H9 (cell line): ENCODE measurements around the gene CDCP2. TPM values are rescaled to one million over a fixed set of nuclear protein-coding genes. Genes with fewer than 3 reads are reported as not detected.

ENCODE experiments used
- DNase-seq: peaks from one replicate; pipeline ENCODE4 v3.0.0-alpha.2; 2017
- H2AFZ ChIP-seq: one replicate; pipeline ENCODE4 v1.6.1; 2013; ENCODE audit warnings: mild to moderate bottlenecking, low read length, control low read depth, moderate library complexity
- H2AK5ac ChIP-seq: 2 replicates; pipeline ENCODE4 v1.6.1; 2013; ENCODE audit warnings: low read length, control low read depth, mixed read lengths; ENCODE audit not compliant: insufficient read length
- H2BK120ac ChIP-seq: one replicate; pipeline ENCODE4 v1.6.1; 2013; ENCODE audit warnings: low read depth, mild to moderate bottlenecking, low read length, control low read depth, inconsistent platforms; ENCODE audit not compliant: poor library complexity, severe bottlenecking
- H2BK12ac ChIP-seq: 2 replicates; pipeline ENCODE4 v1.6.1; 2013; ENCODE audit warnings: low read length, control low read depth, mixed read lengths, low read depth; ENCODE audit not compliant: insufficient read length
- H2BK15ac ChIP-seq: 2 replicates; pipeline ENCODE4 v1.6.1; 2013; ENCODE audit warnings: low read depth, low read length, control low read depth
- H2BK20ac ChIP-seq: one replicate; pipeline ENCODE4 v1.6.1; 2013; ENCODE audit warnings: low read depth, mild to moderate bottlenecking, low read length, control low read depth, inconsistent platforms; ENCODE audit not compliant: poor library complexity, severe bottlenecking
- H2BK5ac ChIP-seq: 2 replicates; pipeline ENCODE4 v1.6.1; 2013; ENCODE audit warnings: low read length, control low read depth, mixed read lengths; ENCODE audit not compliant: insufficient read length
- H3K14ac ChIP-seq: 2 replicates; pipeline ENCODE4 v1.6.1; 2013; ENCODE audit warnings: low read length, control low read depth; ENCODE audit not compliant: insufficient read depth
- H3K18ac ChIP-seq: 2 replicates; pipeline ENCODE4 v1.6.1; 2013; ENCODE audit warnings: low read depth, mild to moderate bottlenecking, mixed read lengths, low read length, control low read depth; ENCODE audit not compliant: insufficient read length
- H3K23ac ChIP-seq: 2 replicates; pipeline ENCODE4 v1.6.1; 2013; ENCODE audit warnings: low read length, control low read depth, mixed read lengths, low read depth; ENCODE audit not compliant: insufficient read length
- H3K23me2 ChIP-seq: 2 replicates; pipeline ENCODE4 v1.6.1; 2013; ENCODE audit warnings: low read depth, mild to moderate bottlenecking, mixed read lengths, low read length, control low read depth; ENCODE audit not compliant: insufficient read length, poor library complexity, severe bottlenecking
- H3K27ac ChIP-seq: 2 replicates; pipeline ENCODE4 v1.5.1; 2013; ENCODE audit warnings: low read length, control low read depth, mixed read lengths, low read depth; ENCODE audit not compliant: insufficient read length
- H3K27me3 ChIP-seq: 2 replicates; pipeline ENCODE4 v1.6.1; 2013; ENCODE audit warnings: low read length, control low read depth, inconsistent platforms; ENCODE audit not compliant: insufficient read depth
- H3K4ac ChIP-seq: 2 replicates; pipeline ENCODE4 v1.6.1; 2013; ENCODE audit warnings: low read depth, mild to moderate bottlenecking, control low read depth, inconsistent platforms, low read length, moderate library complexity
- H3K4me1 ChIP-seq: 2 replicates; pipeline ENCODE4 v1.6.1; 2013; ENCODE audit warnings: low read length, control low read depth, inconsistent platforms; ENCODE audit not compliant: insufficient read depth
- H3K4me2 ChIP-seq: 2 replicates; pipeline ENCODE4 v1.6.1; 2013; ENCODE audit warnings: low read length, control low read depth, mixed read lengths; ENCODE audit not compliant: insufficient read length, insufficient read depth
- H3K56ac ChIP-seq: 2 replicates; pipeline ENCODE4 v1.6.1; 2013; ENCODE audit warnings: low read depth, mild to moderate bottlenecking, mixed read lengths, low read length, control low read depth; ENCODE audit not compliant: insufficient read length
- H3K79me1 ChIP-seq: 2 replicates; pipeline ENCODE4 v1.6.1; 2013; ENCODE audit warnings: low read depth, mild to moderate bottlenecking, moderate library complexity, low read length, control low read depth, inconsistent platforms; ENCODE audit not compliant: insufficient read depth, poor library complexity, severe bottlenecking
- H3K79me2 ChIP-seq: 2 replicates; pipeline ENCODE4 v1.6.1; 2013; ENCODE audit warnings: low read length, control low read depth, inconsistent platforms; ENCODE audit not compliant: insufficient read depth
- H3K9ac ChIP-seq: 2 replicates; pipeline ENCODE4 v1.6.1; 2013; ENCODE audit warnings: low read length, control low read depth, mixed read lengths; ENCODE audit not compliant: insufficient read length; ENCODE audit errors: extremely low read depth
- H3K9me3 ChIP-seq: one replicate; pipeline ENCODE4 v1.6.1; 2013; ENCODE audit warnings: low read depth, low read length, inconsistent platforms; ENCODE audit not compliant: control insufficient read depth
- H3T11ph ChIP-seq: one replicate; pipeline ENCODE4 v1.6.1; 2013; ENCODE audit warnings: mild to moderate bottlenecking, low read length, control low read depth, inconsistent platforms
- H4K20me1 ChIP-seq: one replicate; pipeline ENCODE4 v1.6.1; 2013; ENCODE audit not compliant: control insufficient read depth, insufficient read length, insufficient read depth
- H4K5ac ChIP-seq: 2 replicates; pipeline ENCODE4 v1.6.1; 2013; ENCODE audit warnings: low read depth, mild to moderate bottlenecking, mixed read lengths, low read length, control low read depth; ENCODE audit not compliant: insufficient read length
- H4K8ac ChIP-seq: replicated peaks from 2 replicates; pipeline ENCODE4 v1.6.1; 2013; ENCODE audit warnings: low read length, control low read depth, mixed read lengths, low read depth; ENCODE audit not compliant: insufficient read length
- H4K91ac ChIP-seq: 2 replicates; pipeline ENCODE4 v1.6.1; 2013; ENCODE audit warnings: low read depth, mild to moderate bottlenecking, moderate library complexity, mixed read lengths, low read length, control low read depth; ENCODE audit not compliant: insufficient read length
- H3K27ac Mint-ChIP-seq, 3 experiments: 2 replicates in 2 of 3; 3 replicates in 1 of 3; pipeline ENCODE4 v1.8.0; 2020 to 2021; ENCODE audit warnings: mixed read lengths in 3 of 3, mild to moderate bottlenecking in 1 of 3, moderate library complexity in 1 of 3
- H3K27me3 Mint-ChIP-seq: 2 replicates; pipeline ENCODE4 v1.8.0; 2021; ENCODE audit warnings: low read depth, mild to moderate bottlenecking, moderate library complexity, mixed read lengths
- H3K36me3 Mint-ChIP-seq, 3 experiments: 2 replicates in 2 of 3; 3 replicates in 1 of 3; pipeline ENCODE4 v1.8.0; 2020 to 2021; ENCODE audit warnings: low read depth in 3 of 3, mixed read lengths in 3 of 3; ENCODE audit not compliant: insufficient read depth in 1 of 3
- H3K4me1 Mint-ChIP-seq, 2 experiments: 2 replicates each; pipeline ENCODE4 v1.8.0; 2020; ENCODE audit warnings: mixed read lengths in 2 of 2
- H3K4me3 Mint-ChIP-seq, 2 experiments: 2 replicates in 1 of 2; 3 replicates in 1 of 2; pipeline ENCODE4 v1.8.0; 2020 to 2021; ENCODE audit warnings: mild to moderate bottlenecking in 2 of 2, mixed read lengths in 2 of 2, moderate library complexity in 1 of 2
- H3K9me3 Mint-ChIP-seq, 2 experiments: 2 replicates in 1 of 2; 3 replicates in 1 of 2; pipeline ENCODE4 v1.8.0; 2020; ENCODE audit warnings: mild to moderate bottlenecking in 2 of 2, mixed read lengths in 2 of 2, moderate library complexity in 1 of 2
- CTCF ChIP-seq: fragments of 200-600 bp; sonication (generic); conservative IDR thresholded peaks from 3 replicates; pipeline ENCODE4 v1.8.0; 2021; ENCODE audit warnings: antibody characterized with exemption, mild to moderate bottlenecking
- WGBS: extraction: QIAGEN DNeasy Blood & Tissue Kit; methylation state at CpG from one replicate; pipeline ENCODE4 v1.1.7; 2013; ENCODE audit warnings: missing lambda C conversion rate, low lambda C conversion rate, mixed read lengths; ENCODE audit not compliant: insufficient read length; ENCODE audit errors: extremely low coverage; 5-methylcytosine and 5-hydroxymethylcytosine counted together
- total RNA-seq: library from RNA; stranded (reverse); gene quantifications from 2 replicates; pipeline ENCODE4 v1.2.1, GENCODE V29; 2021

The CDCP2 gene
- total RNA-seq, 1 experiment from 2014 or later: not detected

GRCh38 chr1:54126271-54126815, 26.5 kb downstream of the CDCP2 start:
- peaks cover 27% of the 10 kb centered on the region for H3K27me3 Mint-ChIP-seq
- Histone ChIP-seq H3K23ac (no peak overlapping the region), H3K79me1 (no peaks in the 10 kb centered on the region), H3T11ph (no peak overlapping the region), H3K9ac (no peak overlapping the region), H4K8ac (no peak overlapping the region), H2AK5ac (no peak overlapping the region), H3K79me2 (no peaks in the 10 kb centered on the region), H2BK20ac (no peak overlapping the region), H2BK120ac (no peak overlapping the region), H3K4me1 (no peaks in the 10 kb centered on the region), H4K5ac (no peak overlapping the region), H2BK5ac (no peak overlapping the region), H4K20me1 (no peaks in the 10 kb centered on the region), H3K27ac (no peak overlapping the region), H2BK15ac (no peak overlapping the region), H3K56ac (no peak overlapping the region), H3K4me2 (no peak overlapping the region), H2AFZ (no peak overlapping the region), H3K18ac (no peak overlapping the region), H2BK12ac (no peak overlapping the region), H3K23me2 (no peaks in the 10 kb centered on the region), H3K9me3 (no peaks in the 10 kb centered on the region), H3K4ac (no peak overlapping the region), H3K14ac (no peak overlapping the region), H4K91ac (no peak overlapping the region), H3K27me3 (no peaks in the 10 kb centered on the region; the same call in 1 of the 2 replicates)
- H3K4me1 Mint-ChIP-seq: peaks cover 19 to 20% of the 10 kb centered on the region in 2 experiments
- no peak for DNase-seq
- no peak for TF ChIP-seq CTCF
- H3K9me3 Mint-ChIP-seq: no peaks in the 10 kb centered on the region; a peak in 1 of 5 replicates
- H3K27ac Mint-ChIP-seq: no peak overlapping the region
- no CpG with 5 or more reads among the region's 3 CpGs for WGBS
- H3K4me3 Mint-ChIP-seq: no peak overlapping the region
- H3K36me3 Mint-ChIP-seq: no peaks in the 10 kb centered on the region
